Left renal pelvis (tissue), 4 donors: ENCODE measurements around the gene SLFN5. TPM values are rescaled to one million over a fixed set of nuclear protein-coding genes. Genes with fewer than 3 reads are reported as not detected.
"Not testable (repeated sequence)": the region's sequence is repeated elsewhere in the genome, so short reads cannot be mapped to it uniquely, and the experiment has no call there.

Experiments
- DNase-seq, 4 donors: peaks; one replicate each; pipeline ENCODE4 v3.0.0-alpha.2; 2013; ENCODE audit warnings: low read depth in 4 of 4, low spot score in 3 of 4
- polyA plus RNA-seq, 4 donors: library from polyadenylated mRNA; unstranded; fragments of 120-200 nt; gene quantifications; one replicate each; pipeline ENCODE4 v1.2.1, GENCODE V29; 2013; ENCODE audit not compliant: insufficient read length in 4 of 4

Gene SLFN5
- polyA plus RNA-seq, 4 donors, result 12.9 to 19.2 (median 14.9) TPM

DNA sequence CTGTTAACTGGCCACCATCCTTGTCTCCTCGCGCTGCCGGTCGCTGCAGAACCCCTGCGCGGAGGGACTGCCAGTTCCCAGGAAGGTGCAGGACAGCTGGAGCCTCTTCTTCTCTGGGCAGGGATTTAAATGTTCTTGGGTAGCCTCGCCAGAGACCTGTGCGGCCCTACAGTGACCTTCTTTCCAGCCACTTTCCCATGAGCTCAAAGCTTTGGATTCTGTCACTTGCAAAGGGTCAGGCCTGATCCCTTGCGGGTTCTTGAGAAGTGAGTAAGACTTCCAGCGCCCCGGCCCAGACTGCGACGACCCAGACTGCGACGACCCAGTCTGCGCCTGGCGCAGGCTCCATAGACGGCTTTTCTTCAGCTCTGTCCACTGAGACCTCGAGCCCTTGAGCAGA is 1.4 kb upstream of the SLFN5 start:
- no peak for DNase-seq

DNA sequence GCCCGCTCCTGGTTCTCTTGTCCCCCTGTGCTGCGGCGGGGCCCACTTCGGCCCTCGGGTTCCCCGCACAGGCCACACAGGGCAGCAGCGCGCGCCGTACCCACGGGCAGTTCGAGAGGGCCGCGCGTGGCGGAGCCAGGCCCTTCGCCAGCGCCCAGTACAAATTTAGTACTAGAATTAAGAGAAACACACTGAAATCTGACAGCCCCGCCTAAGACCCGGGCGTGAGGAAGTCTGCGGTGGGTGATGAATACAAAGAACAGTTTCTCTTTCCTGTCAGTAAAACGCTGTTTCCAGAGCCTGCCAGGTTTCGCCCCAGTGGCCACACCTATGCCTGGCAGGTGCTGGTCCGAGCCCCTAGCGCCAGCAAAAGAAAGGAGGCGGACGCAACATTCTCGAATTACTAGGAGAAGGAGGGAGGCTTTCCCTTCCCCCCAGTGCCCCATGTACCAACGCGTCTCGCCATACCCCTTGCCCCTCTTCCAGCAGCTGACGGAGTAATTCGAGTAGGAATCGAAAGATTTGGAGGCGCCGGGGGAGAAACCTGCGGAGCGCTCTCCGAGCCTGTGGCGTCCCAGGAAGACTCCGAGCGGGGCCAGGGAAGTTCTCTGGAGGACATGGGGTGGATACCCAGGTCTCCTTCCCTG is 591 bp upstream of the SLFN5 start:
- DNase-seq, result peak in 3 of 4 donors; percentile 60 to 62 (median 62)

DNA sequence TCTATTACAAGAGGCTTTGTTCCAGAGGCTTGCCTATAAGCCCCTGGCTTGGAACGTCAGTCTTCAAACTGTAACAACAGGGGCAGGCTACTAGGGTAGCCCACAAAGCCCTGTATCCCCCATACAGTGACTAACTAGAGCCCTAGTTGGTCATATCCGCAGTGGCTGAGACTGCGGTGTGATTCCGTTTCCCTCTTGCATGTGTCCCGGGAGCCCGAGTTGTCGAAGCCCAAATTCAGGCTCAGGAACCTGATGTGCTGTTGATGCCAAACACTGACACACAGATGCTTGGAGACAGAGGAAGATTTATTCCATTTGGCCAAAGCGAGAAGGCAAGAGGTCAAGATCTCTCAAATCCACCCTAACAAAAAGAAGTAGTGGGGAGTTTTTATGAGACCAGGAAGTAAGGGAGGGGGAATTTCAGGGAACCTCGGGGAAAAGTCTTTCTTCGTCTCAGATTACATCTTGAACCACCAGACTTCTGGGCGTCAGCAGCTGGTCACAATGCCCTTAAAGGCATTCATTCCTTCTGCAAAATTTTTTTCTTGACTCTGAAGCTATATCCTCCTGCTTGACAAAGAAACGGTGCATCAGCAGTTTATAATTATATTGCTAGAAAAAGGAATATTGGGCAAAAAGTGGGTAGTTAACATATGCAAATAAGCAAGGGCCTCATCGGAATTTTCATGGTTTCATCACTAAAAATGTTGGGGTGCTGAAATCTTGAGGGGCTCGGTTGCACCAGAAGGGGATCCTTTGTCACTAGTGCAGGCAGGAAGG is 879 bp downstream of the SLFN5 start:
- DNase-seq, result peak in 2 of 4 donors; percentile 35 to 36

DNA sequence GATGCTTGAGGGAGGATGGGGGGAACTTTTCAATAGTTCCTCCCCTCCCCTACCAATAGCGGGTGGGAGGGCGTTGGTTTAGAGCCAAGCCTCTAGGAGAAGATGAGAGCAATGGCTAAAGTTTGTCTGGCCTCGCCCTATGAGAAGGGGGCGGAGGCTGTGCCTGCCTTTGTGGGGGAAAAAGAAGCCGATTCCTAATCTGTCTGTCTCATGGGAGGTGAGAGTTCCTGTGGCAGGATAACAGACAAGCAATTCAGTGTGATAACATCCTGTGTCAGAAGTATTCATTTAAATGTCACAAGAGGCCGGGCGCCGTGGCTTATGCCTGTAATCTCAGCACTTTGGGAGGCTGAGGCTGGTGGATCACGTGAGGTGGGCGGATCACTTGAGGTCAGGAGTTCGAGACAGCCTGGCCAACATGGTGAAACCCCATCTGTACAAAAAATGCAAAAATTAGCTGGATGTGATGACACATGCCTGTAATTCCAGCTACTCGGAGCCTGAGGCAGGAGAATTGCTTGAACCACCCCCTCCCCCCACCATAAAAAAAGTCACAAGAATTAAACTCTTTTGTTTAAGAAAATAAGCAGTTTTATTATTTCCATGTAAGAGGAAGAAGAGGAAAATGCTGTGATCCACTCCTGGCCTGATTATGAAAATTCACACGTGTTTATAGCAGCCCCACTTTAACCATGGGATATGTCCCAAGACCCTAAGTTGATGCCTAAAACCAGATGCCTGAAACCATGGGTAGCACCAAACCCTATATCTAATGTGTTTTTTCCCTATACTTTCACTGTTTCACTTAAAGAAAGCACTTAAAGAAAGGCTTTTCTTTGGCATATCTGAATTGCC is 1.7 kb downstream of the SLFN5 start:
- no peak for DNase-seq

DNA sequence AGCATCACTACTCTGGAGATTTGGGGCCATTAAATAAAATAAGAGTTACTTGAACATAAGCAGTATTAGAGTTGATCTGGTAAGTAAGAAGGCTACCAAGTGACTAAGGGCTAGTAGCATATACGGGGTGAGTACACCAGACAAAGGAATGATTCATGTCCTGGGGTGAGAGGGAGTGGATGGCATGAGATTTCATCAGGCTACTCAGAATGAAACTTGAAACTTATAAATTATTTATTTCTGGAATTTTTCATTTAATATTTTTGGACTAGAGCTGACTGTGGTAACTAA is 2.3 kb downstream of the SLFN5 start:
- no peak for DNase-seq

DNA sequence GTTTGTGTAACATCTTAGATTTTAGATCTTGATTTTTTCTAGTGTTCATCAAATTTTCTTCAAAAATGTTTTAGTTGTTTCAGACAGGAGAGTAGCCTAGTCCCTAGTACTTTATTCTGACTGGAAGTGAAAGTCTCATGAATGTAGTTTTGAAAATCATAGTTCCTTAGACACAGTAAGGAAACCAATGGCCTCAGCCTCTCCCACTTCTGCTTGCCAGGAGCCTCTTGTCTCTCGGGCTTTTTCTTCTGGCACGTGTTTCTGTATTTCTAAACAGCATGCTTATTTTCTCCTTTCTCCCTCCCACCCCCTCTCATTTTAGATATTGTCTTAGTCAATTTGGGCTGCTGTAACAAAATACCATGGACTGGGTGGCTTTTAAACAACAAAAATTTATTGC is 9.8 kb downstream of the SLFN5 start:
- no peak for DNase-seq

DNA sequence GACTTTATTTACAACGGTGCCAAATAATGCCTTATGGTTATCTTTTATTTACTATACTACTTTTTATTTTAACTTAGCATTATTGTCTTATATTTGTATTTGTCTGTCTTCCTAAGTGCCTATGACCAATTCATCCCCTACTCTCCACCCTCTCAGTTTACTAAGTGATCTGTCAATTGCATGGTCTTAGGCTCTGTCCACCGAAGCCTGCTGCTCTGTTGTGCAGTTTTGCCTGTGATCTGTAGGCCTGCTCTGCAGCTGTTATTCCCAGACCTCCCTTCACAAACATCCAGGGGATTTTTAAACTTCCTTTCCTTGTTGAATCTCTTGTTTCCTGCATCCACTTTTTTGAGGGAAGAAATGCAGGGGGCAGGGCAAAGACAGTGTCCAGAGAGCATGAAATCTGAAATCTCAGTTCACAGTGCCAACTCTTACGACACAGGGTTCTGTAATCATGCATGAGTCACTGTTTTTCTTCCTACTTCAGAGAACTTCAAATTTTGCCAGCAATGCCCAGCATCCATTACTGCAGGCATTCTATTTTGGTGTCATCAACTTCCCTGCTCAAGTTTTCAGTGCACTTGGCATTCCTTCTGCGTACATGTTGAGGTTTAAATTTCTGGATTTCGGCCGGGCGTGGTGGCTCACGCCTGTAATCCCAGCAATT is 11.4 kb downstream of the SLFN5 start:
- no peak for DNase-seq

DNA sequence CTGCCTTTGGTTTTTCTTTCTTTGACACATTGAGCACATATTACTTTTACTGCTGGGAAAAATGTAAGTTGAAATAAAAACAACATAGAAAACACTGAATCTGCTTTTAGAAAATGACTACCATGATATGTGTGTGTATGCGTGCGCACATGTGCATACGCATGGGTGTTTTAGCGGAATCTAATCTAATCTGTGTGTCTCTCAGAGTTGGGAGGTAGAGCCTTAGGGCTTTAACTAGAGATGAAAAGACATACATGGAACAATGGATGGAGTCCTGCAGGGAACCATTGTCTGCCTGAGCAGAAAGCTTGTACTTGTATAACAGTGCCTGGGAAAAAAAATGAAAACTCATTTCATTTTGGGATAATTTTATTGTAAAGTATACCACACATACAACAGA is 12.4 kb downstream of the SLFN5 start:
- DNase-seq, result no peak

DNA sequence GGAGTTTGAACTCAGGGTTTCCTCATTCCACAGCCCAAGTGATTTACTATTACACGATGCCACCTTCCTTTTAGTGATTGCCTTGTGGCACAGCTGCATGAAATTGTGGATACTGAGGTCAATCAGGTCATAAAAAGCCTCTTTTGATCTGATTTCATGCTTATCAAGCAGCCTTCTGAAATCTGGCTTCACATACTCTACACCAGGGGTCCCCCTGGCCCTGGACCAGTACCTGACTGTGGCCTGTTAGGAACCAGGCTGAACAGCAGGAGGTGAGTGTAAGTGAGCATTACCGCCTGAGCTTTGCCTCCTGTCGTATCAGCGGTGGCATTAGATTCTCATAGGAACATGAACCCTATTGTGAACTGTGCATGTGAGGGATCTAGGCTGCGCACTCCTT is 13.8 kb downstream of the SLFN5 start:
- DNase-seq, result no peak

DNA sequence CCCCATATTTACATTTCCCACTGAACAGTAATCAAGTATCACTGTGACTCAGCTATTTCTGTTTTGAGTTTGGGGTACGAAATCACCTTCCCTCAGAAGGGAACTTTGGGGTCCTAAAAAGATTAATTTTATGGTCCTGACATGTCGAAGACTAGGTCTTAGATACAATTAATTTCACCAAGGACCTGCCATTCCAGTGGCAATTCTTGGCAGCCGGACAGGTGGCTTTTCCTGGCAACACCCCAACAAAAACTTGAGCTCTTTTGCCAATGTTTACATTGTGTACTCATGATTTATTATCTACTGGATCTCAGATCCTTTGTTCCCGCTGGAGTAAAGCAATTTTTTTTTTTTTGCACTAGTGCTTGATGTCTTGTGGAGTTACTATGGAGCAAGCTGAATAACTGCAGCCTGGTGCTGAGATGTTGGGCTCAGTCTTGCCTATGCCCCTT is 14.4 kb downstream of the SLFN5 start:
- DNase-seq, result peak in 2 of 4 donors; percentile 54 to 65

DNA sequence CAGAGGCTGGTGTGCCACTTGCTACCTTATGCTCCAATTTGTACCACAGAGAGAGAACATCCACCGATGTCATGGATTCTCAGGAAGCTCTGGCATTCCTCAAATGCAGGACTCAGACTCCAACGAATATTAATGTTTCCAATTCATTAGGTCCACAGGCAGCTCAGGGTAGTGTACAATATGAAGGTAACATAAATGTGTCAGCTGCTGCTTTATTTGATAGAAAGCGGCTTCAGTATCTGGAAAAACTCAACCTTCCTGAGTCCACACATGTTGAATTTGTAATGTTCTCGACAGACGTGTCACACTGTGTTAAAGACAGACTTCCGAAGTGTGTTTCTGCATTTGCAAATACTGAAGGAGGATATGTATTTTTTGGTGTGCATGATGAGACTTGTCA is 16.1 kb downstream of the SLFN5 start:
- no peak for DNase-seq

DNA sequence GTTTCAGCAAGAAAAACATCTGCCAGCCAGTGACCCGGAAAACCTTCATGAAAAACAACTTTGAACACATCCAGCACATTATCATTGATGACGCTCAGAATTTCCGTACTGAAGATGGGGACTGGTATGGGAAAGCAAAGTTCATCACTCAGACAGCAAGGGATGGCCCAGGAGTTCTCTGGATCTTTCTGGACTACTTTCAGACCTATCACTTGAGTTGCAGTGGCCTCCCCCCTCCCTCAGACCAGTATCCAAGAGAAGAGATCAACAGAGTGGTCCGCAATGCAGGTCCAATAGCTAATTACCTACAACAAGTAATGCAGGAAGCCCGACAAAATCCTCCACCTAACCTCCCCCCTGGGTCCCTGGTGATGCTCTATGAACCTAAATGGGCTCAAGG is 22.2 kb downstream of the SLFN5 start:
- no peak for DNase-seq

DNA sequence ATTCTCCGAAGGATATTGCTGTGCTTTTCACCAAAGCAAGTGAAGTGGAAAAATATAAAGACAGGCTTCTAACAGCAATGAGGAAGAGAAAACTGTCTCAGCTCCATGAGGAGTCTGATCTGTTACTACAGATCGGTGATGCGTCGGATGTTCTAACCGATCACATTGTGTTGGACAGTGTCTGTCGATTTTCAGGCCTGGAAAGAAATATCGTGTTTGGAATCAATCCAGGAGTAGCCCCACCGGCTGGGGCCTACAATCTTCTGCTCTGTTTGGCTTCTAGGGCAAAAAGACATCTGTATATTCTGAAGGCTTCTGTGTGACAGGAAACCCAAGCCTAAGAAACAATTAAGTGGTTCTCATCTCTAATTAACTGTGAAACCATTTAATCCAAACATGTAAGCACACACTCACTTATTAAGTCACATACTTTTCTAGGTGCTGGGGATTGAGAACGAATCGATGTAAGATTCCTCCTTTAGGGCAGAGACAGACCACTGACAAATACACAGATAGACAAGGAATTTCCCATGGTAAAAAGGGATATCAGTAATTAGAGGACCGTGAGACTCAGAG is 22.8 kb downstream of the SLFN5 start:
- no peak for DNase-seq

DNA sequence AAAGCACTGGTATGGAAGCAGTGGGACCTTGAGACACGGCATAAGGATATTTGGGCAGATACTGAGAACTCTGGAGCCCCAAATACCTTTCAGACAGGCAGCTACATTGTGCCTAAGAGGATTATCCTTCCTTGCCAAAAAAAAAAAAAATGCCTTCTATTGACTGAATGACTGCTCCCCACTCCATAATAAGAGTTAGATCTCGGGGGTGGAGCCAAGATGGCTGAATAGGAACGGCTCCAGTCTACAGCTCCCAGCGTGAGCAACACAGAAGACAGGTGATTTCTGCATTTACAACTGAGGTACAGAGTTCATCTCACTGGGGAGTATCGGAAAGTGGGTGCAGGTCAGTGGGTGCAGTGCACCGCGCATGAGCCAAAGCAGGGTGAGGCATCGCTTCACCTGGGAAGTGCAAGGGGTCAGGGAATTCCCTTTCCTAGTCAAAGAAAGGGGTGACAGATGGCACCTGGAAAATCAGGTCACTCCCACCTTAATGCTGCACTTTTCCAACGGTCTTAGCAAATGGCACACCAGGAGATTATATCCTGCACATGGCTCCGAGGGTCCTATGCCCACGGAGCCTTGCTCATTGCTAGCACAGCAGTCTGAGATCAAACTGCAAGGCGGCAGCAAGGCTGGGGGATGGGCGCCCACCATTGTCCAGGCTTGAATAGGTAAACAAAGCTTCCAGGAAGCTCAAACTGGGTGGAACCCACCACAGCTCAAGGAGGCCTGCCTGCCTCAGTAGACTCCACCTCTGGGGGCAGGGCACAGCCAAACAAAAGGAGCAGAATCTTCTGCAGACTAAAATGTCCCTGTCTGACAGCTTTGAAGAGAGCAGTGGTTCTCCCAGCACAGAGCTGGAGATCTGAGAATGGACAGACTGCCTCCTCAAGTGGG is 31.5 kb downstream of the SLFN5 start:
- DNase-seq, result not testable (repeated sequence)

DNA sequence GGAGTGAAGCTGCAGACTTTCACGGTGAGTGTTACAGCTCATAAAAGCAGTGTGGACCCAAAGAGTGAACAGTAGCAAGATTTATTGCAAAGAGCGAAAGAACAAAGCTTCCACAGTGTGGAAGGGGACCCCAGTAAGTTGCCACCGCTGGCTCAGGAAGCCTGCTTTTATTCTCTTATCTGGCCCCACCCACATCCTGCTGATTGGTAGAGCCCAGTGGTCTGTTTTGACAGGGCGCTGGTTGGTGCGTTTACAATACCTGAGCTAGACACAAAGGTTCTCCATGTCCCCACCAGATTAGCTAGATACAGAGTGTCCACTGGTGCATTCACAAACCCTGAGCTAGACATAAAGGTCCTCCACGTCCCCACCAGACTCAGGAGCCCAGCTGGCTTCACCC is 35.6 kb downstream of the SLFN5 start:
- DNase-seq, result not testable (repeated sequence)

DNA sequence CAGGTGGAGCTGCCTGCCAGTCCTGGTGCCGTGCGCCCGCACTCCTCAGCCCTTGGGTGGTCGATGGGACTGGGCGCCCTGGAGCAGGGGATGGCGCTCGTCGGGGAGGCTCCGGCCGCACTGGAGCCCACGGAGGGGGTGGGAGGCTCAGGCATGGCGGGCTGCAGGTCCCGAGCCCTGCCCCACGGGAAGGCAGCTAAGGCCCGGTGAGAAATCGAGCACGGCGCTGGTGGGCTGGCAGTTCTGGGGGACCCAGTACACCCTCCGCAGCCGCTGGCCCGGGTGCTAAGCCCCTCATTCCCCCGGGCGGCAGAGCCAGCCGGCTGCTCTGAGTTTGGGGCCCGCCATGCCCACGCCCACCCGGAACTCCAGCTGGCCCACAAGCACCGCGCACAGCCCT is 36.0 kb downstream of the SLFN5 start:
- not testable (repeated sequence) for DNase-seq

DNA sequence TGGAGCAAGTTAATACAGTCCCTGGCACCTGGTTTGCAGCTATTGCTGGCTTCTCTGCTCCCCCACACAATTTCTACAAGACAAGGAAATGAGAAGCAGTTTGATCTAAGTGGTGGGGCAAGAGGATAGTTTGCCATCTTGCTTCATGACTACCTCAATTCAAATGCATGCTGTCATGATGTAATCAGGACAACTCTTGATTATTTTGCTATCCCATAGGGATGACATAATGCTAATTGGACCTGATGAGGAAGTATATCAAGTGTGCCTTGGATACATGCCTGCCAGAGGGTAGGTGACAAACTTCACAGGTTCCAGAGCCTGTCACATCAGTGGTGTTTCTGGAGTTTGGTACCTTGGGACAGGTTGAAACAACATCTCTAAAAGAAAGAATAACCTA is 40.9 kb downstream of the SLFN5 start:
- no peak for DNase-seq

DNA sequence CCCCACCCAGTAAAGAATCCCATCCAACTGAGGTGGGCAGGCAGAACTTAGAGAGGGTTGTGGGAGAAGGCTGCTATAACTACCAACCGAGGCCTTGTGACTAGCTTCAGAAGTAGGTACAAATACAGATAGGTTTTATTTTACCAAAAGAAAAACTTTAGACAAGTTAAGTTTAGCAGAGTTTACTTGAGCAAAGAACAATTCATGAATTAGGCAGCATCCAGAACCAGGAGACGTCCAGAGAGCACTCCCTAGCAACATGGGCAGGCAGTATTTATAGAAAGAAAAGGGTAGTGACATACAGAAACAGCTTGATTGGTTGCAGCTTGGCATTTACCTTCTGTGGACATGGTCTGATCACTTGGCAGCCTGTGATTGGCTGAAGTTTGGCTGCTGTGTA is 42.1 kb downstream of the SLFN5 start:
- DNase-seq, result no peak

DNA sequence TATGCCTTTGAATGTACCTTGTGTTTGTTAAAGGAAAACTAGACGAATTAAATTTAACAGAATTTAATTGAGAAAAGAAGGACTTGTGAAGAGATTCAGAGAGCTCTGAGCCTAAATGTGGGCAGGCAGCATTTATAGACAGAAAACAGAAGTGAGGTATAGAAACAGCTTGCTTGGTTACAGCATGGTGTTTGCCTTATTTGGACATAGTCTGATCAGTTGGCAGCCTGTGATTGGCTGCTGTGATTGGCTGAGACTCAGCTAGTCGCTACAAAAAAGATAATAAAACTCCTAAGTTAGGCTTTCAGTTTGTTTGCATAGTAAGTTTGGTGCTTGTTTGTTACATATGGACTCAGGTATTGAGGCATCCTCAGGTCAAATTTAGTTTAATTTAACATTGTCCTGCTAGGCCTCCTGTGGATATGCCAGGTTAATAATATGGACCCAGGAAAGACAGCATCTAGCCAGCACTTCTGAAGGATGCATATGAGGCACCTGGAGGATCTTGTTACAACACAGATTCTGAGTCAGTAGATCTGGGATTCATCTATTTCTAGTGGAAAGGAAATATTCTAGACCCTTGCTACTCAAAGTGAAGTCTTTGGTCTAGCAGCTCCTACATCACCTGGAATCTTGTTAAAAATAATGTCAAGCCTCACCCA is 43.4 kb downstream of the SLFN5 start:
- no peak for DNase-seq
